GOT3 (cell line): ENCODE measurements around the gene SLC35D1.

ENCODE experiments used
- DNase-seq: peaks from one replicate; lab custom pipeline; 2025; ENCODE audit warnings: mixed read lengths; lab: John Stamatoyannopoulos, UW

The SLC35D1 gene

DNA sequence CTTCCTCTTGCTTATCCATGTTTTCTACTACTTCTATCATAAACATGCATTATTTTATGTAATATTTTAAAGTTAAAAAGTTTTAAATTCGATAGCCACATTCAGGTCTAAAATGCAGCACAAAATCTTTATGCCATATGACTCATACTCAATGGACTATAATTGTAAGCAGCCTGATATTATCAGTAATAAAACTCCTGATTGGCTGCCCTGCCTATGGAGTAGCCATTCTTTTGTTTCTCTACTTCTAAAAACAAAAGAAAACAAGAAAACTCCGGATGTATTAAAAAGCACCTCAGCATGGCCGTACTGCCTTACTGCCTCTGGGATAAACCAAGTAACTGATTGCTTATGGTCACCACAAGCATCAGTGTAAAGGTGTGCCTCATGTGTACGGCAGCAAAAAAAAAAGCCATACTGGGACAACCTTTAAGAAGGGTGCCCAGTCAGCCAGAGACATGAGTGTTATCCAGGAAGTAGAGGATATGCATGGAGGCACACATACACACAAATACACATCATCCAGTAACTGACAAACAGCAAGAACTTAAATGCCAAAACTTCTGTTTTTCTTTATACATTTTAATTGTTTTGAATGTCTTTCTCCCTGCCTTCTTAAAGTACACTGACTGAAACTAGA, 9.2 kb downstream of the SLC35D1 start:
- DNase-seq = no peak

DNA sequence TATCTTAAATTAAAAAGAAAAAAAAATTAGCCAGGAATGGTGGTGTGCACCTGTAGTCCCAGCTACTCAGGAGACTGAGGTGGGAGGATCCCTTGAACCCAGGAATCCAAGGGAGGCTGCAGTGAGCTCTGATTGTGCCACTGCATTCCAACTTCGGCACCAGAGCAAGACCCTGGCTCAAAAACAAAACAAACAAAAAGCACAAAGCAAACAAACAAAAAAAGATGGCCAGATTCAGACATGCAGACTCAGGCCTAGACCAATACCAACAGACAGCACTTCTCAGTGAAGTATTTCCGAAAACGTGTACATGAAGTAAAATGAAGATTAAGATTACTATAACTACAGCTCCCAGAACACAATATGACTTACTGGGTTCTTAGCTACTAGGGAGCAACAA, 10.6 kb downstream of the SLC35D1 start:
- DNase-seq = no peak

DNA sequence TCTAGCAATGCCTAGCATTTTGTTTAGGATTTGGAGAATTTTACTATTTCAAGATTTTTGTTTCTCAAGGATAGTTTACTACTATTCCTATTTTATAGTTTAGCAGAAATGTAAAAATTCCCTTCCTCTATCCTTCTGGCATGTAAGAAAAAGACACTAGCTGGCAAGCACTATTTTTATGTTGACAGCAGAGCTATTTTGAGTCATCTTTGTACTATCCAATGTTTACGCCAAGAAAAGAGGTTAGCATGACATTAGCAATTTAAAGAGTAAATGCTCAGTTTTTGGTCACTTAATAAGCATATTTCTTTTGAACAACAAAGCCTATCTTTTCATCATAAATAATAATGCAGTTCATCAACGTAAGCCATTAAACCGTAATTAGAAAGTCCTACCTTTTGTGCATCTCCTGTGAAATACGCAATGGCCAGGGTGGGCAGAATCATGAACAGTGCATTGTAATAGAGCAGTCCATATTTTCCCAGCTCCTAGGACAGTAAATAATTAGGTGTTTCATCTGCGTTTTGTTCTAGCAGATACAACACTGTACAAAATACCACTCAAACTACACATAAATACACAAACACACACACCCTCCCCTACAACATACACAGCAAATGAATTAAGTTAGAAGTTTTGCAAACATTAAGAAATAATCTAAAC, 12.0 kb downstream of the SLC35D1 start:
- no peak for DNase-seq

DNA sequence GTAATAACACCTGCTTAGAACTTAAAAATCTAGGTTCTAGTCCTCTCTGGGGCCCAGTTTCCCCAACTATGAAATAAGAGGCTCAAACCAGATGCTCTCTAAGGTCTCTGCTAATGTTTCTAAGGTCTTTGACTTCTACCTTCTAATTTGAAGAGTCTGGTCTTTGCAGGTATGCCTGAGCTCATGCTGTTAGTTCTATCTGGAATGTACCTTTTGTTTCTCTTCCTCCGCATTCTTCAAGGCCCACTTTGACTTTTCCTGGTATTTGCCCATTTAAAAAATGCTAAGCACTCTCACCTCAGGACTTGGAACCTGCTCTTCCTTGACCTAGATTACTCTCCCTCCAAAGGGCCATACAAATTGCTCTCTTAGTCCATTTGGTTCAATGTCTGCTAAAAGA, 13.5 kb downstream of the SLC35D1 start:
- DNase-seq = no peak

DNA sequence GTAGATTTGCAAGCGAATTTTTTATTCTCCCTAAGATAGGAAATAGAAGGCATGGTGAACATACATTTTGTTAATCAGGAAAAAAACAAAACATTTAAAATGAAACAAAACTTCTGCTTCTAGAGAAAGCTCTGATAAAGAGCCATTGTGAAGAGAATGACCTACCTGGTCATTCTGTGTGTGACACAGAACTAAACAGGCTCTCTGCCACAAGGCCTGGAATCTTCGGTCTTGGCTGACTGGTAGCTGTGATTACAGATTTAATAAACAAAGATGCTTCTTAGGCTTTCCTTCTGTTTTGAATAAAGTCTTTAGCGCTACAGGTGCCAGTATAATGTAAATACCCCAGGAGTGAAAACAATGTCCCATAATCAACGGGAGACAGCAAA, 22.1 kb downstream of the SLC35D1 start:
- no peak for DNase-seq

GRCh38 chr1:67031121-67031858, 22.7 kb downstream of the SLC35D1 start:
- no peak for DNase-seq

GRCh38 chr1:67029472-67029871, 24.5 kb downstream of the SLC35D1 start:
- DNase-seq = no peak

- DNase-seq = no peak
Measured at GRCh38 chr1:67020765-67021164, 33.2 kb downstream of the SLC35D1 start.

GRCh38 chr1:67020304-67020703, 33.6 kb downstream of the SLC35D1 start:
- no peak for DNase-seq

- DNase-seq = no peak
Measured at GRCh38 chr1:67019600-67020136, 34.3 kb downstream of the SLC35D1 start.

DNA sequence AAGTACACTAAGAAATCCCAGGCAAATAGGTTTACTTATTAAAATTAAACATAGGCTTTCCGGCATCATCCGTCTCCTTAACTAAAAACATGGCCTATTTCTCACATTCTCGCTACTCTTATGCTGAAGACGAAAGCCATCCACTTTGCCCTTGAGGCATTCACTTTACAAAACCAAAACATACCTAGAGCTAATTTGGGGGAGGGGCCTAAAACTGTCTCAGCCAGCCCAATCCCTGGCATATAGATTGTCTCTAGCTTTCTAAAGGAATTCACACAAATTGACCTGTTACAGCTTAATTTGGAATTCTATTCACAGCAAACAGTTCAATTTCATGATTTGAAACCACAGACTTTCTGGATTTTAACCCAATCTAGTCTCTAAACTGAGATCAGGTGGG, 34.8 kb downstream of the SLC35D1 start:
- DNase-seq = no peak

DNA sequence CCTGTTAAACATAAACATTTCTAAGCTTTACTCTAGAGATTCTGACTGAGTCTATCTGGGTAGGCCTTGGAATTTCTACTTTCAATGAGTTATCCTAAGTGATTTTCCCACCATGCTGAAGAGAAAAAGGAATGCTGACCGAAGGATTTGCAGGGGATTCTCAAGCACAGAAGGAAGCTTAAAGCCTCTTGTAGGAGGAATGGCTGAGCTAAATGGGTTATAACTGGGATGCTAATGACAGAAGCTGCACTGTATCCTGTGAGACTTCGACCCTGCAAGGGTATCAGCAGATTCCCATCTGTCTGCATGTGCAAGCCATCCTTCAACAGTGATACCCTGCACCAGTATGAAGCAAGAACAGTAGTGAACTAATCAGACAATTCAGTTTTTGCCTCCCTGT, 35.4 kb downstream of the SLC35D1 start:
- no peak for DNase-seq

DNA sequence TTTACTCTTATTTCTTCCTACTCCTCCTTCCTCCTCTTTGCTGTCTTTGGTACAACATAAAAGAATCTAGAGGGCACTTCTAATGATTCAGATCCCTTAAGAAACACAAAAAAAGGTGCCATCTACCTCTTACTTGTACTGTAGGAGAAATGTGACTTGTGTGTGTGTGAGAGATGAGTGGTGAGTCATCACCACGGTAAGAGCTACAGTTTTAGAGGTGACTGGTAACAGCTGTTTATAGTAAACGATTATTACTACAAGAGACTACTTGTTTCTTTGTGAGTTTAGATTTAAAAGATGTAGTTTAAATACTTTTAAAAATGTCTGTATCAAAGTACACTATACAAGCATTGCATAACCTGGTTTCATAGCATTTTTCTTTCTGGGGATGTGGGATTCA, 40.4 kb downstream of the SLC35D1 start:
- DNase-seq = no peak

GRCh38 chr1:67009792-67010191, 44.2 kb downstream of the SLC35D1 start:
- DNase-seq = no peak

DNA sequence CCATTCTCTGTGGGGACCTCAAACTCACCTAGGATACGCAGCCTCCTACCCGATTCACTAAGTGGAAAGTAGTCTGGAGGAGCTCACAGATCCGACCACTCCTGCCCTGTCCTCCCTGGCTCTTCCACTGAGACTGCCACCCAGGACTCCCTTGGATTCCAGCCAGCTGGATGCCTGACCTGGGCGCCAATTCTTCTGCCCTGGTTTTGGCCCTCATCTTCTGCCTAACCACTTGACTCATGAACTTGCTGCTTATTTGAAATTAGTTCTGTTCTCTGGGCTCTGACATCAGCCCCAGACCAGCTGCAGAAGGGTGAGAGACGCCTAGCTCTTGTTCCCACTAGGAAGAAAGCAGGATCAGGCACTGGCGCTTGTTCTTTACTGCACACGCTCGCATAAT, 48.9 kb downstream of the SLC35D1 start:
- DNase-seq = no peak

DNA sequence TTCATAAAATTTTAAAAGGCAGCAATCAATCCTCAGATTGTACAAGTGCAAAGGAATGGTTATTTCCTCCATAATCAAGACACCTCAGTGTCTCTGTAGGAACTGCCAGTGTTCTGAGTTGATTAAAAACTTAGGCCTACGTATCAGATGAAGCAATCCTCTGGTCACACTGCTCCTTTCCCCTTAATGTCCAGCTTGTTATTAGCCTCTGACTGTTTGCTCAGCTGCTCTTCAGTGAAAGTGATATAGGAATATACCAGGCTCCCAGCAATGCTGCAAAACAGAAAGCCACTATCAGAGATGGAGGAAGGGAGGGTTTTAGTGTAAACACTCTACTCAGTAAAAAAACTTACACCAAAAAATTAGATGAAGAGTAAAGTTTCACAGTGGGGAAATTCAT, 49.8 kb downstream of the SLC35D1 start:
- DNase-seq = no peak

DNA sequence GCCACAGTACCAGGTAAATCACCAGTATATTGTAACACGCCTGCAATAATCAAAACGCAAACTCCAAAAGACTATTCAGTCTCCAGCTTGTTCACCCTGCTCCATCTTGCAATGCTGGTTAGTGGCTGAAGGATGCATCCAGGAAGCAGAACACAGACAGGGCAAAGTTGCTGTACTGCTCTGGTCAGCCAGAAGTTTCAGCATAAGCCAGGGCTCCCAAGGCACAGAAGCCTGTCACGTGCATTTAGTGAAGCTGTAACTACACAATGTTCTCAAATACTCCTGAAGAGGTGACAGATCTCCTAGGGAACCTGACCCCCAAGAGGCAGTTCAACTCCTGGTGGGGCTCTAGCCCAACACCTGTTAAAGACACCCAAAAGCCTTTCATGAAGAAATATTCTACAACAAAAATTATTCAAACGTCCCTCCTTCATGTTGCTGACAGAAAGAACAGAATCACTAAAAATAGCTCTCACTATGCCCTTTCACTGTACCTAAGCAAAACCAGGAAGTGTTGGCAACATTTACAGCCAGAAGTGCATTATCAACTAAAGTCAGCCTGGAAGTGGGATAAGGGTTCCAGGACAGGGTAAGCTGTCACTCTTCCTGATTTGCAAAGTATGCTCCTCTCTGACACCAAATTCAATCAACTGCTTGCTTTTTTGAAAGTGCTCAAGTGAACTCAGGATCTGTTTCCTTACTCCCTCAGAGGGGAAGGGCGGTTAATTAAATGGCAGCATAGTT, 52.1 kb downstream of the SLC35D1 start:
- DNase-seq = no peak

GRCh38 chr1:66999640-67000400, 54.1 kb downstream of the SLC35D1 start:
- DNase-seq = no peak

- no peak for DNase-seq
Measured at GRCh38 chr1:66998972-66999371, 55.0 kb downstream of the SLC35D1 start.

DNA sequence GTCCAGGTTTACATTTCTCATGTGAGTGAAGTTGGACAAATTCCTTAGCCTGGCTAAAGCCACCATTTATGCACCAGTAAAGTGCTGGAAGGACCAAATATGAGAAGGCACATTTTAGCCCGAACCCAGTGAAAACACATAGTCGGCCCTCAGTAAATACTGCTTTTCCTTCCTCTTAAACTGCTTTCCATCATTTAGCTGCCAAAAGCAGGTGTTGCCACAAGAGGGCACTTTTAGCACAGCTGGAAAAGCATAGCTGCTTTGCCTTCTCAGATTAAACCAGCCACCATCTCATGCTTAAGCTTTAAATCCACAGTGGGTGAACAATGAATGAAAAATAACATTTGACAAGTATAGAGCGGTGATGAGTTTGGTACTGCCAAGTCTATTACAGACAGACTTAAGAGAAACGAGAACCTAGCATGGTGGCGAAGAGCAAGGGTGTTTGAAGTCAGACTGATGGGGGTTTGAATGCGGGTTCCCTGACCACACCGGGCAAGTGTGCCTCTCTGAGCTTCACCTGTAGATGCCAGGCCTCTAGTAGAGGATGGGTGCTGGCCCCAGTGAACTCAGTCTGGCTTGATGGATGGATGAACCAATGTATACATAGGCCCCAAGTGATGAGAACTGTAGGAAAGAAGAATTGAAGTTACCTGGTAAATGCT, 57.8 kb downstream of the SLC35D1 start:
- no peak for DNase-seq

DNA sequence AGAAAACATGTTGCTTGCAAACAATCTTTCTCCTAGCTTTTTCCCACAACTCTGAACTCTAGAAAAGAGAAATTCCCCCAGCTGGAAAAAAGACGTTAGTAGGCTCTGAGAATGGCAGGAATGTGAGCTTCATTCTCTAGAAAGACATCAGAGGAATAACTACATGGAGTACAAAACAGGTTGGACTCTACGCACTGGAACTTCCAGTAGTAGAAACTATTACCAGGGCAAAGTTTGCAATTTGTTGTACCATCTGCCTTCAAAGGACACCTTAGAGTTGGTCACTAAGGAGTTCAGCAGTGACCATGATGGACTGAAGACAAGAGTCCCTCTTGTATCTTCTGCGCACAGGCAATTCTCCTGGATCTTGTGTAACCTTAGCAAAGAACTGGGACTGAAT, 60.9 kb downstream of the SLC35D1 start:
- no peak for DNase-seq
